GM21737 (cell line): ENCODE results near the gene ATP13A3.

Experiments
- ATAC-seq: cut with Tn5 transposase; IDR thresholded peaks from one replicate; pipeline ENCODE4 v1.9.1; 2021; ENCODE audit warnings: mild to moderate bottlenecking, moderate library complexity; ENCODE audit not compliant: unreplicated experiment

ATP13A3 gene

DNA sequence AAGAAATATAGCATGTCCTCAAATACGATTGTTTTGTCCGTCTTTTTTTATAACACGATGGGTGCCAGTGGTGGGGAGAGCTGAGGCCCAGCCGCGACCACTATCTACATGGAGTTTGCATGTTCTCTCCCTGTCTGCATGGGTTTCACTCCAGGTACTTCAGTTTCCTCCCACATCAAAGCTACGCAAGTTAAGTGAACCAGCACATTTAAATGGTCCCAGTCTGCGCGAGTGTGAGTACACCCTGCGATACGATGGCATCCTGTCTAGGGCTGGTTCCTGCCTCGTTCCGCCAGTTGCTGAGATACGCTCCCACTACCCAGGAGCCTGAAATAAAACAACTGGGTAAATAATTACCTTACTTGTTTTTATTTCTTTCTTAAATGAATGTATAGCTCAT lies 40.6 kb downstream of the ATP13A3 start:
- no peak for ATAC-seq

- no peak for ATAC-seq
These were observed 42.9 kb downstream of the ATP13A3 start for GRCh38 chr3:194443901-194444300.

DNA sequence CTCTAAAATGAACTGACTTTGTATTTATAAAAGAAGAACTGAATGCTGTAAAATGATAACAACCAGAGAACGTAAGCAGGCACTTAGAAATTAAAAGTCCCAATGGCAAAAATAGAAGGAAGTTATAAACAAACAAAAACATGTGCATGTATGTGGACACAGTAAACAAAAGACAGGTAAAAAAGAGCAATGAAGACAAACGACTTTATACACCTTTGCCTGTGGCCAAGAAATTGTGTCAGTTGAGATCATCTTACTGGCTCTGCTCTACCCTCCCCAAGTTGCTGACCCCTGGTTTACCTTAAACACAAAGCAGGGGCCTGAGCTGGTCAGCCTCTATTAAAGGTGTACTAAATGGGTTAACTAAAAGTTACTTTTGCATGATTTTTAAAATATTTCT lies 46.0 kb downstream of the ATP13A3 start:
- ATAC-seq: no peak

DNA sequence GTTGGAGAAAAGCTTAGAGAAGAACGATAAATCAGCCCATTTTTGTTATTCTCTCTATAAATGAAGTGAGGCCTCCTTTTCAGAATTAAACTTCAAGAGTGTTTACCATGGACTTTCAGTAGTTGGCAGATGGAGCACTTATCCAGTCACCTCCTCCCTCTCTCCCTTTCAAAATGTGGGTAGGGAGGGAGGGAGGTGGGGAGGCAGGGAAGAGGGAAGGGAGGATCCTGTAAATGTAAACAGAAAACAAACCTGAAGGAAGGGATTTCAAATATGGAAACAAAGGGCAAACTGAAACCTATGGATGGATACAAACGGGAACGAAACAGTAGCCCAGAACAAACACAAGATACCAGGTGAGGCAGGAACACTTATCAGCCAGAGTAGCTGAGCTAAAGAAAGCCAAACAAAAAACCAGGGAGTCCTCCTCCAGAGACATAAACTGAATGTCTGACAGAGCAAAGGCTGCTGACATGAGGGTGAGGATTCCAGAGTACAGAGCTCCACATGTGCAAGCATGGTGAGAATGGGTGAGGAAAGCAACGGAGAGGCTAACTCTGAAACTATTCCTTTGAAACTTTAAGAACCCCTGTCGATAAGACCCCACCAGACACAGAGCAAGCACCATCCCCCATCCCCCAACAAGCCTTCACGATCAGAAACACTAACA lies 46.8 kb downstream of the ATP13A3 start:
- no peak for ATAC-seq

DNA sequence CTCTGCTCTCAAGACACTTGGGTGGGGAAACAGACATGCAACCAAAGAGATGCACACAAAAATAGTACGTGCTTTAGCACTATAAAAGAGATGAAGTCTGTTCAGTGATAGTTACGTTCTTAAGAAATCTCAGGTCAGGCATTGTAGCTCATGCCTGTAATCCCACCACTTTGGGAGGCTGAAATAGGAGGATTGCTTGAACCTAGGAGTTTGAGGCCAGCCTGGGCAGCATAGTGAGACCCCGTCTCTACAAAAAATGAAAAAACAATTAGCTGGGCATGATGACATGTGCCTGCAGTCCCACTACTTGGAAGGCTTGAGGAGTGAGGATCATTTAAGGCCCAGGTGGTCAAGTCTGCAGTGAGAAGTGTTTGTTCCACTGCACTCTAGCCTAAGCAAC lies 52.3 kb downstream of the ATP13A3 start:
- ATAC-seq: no peak

DNA sequence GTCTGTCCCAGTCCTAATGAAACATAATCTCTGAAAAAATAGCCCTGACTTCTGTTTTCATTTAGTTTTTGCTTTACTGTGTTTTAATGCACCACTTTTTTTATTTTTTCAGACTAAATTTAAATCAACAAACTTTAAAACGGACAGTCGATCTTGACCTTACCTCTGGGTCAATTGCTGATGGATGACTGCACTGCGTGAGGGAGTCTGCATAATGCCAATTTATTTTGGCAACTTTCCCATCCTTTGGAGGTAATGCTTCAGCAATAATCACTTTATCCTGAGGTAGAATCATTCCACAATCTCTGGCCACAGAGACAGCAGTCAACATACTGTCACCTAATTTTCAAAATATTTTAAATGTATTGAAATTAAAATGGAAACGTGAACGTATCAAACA lies 55.2 kb downstream of the ATP13A3 start:
- ATAC-seq: no peak

DNA sequence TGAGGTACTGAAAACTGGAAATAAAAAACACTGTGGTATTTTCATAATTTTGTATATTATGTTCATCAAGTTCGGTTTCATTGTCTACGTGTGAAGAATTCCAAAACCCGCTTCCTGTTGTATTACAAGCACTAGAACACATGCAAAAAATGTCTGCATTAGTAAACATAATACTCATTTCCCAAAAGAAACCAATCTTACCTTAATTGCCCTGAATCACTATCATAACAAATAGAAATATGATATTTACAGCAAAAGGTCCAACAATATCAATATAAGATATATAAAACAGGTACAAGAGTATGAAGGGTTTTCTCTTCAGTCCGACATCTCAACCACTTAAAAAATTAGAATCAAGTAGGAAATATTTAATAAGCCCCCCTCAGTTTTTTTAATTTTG lies 61.4 kb downstream of the ATP13A3 start:
- ATAC-seq: no peak

DNA sequence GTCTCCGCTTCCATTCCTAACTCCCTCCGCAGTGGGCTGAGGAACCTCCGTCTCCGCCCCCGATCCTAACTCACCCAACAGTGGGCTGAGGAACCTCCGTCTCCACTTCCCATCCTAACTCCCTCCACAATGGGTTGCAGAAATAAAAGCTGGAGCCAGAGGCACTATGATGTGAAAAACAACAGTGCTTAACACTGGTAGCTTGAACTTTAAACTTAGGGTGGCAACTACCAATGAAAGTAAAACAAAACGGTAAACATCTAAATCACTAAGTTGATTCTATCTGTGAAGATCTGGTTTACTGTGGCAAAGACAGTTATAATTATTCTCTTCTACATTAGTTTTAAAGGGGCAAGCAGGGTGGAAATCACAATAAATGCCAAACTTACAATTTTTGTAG lies 61.8 kb downstream of the ATP13A3 start:
- no peak for ATAC-seq

DNA sequence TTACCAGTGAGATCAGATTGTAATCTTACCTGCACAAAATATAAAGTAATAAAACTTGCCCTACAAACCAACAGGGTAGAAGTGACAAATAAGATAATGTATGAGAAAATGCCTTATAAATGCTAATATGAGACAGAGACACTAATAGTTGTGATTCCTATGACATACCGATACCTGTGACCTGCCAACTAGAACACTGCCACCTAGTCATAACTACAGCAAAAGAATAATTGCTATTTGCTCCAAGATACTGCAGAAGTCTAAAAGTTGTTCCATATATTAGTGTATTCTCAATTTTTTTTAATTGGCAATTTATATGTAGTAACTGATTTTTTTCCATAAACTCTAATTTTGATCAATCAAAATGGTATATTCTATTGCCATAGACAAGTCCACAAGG lies 62.4 kb downstream of the ATP13A3 start:
- ATAC-seq: no peak

- no peak for ATAC-seq
These were observed 63.5 kb downstream of the ATP13A3 start for GRCh38 chr3:194423317-194423716.

- no peak for ATAC-seq
These were observed 64.6 kb downstream of the ATP13A3 start for GRCh38 chr3:194422188-194422587.

DNA sequence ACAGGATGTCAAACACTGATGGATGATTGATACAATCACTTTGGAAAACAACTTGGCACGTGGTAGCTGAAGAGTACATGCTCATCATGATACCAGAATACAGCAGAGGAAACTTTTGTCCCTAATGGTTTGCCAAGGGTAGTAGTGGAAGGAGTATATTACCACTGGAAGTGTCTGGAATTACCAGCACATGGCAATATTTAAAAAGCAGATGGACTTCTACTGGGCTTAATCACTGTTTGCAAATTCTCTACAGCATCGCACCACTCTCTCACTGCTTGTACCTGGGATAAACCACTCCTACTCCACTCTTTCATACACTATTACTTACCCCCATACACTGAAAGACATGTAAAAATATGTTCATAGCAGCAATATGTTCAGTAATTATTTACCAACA lies 68.1 kb downstream of the ATP13A3 start:
- no peak for ATAC-seq

DNA sequence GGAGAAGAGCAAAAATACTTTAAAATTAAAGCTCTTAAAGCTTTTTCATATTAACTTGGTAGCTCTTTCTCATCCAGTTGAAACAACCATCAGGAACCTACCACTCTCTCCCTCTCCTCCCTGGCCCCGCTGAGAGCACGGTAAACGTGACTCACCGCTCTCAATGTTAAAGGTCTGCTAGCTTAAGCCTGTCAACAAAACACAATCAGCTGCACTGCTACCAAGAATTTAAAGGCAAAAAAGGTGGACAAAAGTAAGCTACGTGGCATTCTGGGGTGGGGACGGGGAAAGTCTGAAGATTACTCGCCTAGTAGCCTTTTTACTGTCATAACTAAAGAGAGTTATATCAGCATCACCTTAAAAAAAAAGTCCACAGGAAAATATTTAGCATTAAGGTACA lies 79.4 kb downstream of the ATP13A3 start:
- no peak for ATAC-seq

- ATAC-seq: no peak
These were observed 81.0 kb downstream of the ATP13A3 start for GRCh38 chr3:194405766-194406165.

DNA sequence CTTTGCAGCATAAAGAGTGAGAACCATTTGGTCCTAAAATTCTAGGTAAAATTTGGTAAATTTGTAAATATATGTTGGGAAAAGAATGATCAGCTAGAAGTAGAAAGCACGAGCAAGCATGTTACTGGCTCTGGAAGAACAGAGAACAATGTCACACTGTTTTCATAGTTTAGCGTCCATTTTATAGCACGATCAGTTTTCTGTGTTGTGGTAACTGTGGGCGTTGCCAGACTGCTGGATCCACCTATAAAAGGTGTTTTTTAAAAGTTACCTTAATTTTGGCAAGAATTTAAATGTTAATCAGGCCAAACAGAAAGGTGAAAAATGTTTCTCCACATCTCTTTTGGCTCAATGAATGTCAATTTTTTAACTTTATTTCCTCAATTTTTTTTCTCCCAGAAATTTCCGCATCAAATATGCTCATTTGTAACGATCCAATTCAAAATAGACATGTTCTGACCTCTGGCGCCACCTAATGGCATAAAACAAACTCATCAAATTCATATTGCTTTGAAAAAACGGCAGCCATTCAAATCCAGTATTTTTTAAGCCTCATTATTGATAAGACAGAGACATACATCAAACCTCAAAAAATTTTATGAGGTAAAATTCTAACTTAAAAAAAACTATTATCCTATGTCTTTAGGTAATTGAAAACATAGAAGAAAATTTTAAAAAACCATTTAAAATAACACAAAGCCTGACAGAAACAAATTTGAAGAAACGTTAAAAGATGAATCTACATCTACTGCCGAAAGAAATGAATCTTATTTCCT lies 82.2 kb downstream of the ATP13A3 start:
- no peak for ATAC-seq

DNA sequence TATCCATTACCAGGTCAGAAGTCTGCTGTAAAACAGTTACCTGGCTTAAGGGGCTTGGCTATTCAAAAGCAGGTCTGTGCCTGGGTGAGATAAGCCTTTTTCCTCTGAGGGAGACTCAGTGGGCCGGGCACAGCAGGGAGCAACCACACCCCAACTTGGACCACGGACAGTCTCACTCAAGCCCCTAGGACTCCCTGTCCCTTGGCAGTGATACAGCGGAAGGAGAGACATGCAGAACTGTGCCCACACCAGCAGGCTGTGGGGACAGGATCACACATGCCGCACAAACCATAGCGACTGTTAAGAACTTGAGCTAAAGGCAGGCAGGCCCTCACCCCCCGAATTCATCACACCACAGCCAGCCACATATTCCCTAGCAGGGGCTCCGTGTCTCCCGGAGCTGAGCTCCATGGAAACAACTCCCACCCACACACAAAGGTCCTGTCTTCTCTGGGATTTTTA lies 84.9 kb downstream of the ATP13A3 start:
- ATAC-seq: no peak

DNA sequence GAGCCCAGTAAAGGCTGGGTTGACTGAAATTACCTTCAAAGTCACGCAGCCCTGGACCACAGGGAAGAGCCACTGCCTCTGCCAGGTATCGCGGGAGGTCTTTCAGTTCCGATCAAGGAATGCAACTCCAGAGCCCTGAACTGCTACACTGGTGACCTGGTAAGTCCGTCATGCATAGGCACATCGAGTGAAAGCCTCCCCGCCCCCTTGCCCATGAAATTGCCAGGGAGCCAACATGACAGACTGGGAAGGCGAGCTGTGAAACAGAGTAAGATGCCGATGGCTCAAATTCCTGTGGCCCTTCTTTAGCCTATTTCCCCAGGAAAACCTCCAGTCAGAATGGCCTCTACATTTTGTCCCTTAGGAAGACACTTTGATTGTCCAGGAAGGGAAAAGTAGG lies 85.5 kb downstream of the ATP13A3 start:
- no peak for ATAC-seq

- ATAC-seq: no peak
These were observed 86.9 kb downstream of the ATP13A3 start for GRCh38 chr3:194399874-194400411.

DNA sequence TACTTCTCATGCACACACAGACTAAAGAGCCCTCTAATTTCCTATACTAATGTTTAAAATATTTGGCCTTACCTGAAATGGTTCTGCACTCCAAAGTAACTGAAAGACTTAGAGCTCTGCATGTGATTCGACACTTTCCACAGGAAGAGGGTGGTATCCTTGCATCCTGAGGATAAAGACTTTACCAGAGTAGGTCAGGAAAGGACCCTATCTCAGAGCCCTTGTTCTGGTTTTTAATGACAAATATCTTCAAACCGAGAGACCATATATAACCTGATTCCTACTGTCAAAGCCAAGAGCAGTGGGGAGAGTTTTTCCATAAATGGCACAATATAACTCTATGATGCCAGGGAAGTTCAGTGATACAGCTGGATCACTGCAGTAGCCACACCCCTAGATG lies 87.6 kb downstream of the ATP13A3 start, which contains the start of gene GP5:
Gene GP5, minus strand, starts transcription at position 101 of the 400 bp plus-strand sequence. CDS start 984 bp downstream, outside the sequence.
- no peak for ATAC-seq

DNA sequence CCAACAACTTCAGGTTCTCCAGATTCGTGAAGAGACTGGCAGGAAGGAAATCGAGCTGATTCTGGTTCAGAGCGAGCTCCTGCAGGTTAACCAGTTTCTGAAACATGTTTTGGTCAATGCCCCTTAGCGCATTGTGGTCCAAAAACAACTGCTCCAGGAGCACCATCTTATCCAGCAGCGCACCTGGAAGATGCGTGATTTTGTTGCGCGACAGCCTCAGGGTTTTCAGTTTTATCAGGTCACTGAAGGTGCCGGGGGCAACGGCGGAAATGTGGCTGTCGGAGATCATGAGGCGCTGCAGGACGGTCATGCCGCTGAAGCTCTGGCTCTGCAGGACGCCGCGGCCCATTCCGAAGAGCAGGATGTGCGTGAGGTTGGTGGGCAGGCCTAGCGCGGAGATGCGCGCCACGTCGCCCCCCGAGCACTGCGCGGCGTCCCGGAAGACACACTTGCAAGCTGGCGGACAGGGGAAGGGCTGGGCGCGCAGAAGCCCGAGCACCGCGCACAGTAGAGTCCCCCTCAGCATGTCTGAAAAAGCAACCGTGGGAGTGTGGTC lies 89.0 kb downstream of the ATP13A3 start:
- no peak for ATAC-seq

DNA sequence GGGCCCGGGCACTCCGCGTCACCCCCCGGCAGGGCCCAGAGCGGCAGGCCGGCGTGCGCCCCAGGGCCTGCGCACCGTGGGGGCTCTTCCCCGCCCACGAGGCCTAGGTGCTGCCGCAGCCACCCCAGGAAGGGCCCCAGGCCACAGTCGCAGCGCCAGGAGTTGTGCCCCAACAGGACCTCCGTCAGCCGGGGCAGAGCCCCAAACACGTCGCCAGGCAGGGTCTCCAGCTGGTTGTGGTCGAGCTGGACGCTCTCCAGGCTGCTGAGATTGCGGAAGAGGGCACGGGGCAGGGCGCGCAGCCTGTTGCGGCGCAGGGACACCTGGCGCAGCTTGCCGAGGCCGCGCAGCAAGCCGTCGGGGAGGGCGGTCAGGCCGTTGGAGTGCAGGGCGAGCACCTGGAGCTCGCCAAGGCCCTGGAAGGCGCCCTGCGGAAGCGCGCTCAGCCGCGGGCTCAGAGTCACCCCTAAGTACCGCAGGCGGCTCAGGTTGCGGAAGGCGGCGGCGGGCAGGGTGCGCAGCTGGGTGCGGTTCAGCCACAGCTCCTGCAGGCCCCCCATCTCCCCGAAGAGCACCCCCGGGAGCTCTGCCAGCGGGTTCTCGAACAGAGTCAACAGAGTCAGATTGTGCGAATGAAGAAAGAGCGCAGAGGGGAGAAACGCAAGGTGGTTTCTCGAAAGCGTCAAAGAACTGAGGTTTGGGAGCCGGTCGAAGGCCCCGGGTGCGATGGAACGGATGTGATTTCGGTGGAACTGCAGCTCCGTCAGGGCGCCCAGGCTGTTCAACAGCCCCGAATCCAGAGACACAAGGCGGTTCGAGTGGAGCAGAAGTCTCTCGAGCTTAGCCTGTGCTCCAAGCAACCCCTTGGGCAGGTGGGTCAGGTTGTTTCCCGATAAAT lies 89.7 kb downstream of the ATP13A3 start:
- peak; percentile 48 for ATAC-seq
